ENCODE data around the gene SLF2. TPM values are rescaled to one million over a fixed set of nuclear protein-coding genes. Genes with fewer than 3 reads are reported as not detected.

Gene SLF2
- total RNA-seq, 1 donor, result 39.1 TPM

GRCh38 chr10:100886091-100886490, 26.7 kb upstream of the SLF2 start:
- no peak for TF ChIP-seq CTCF (IDR thresholded peaks at IDR 0.05; ENCODE audit: extremely low read depth, low read depth, low read length)
- Histone ChIP-seq H3K4me2 (ENCODE audit: insufficient read depth, low read length) (no peak overlapping the region), H3K27me3 (ENCODE audit: insufficient read depth, low read length) (no peaks in the 10 kb centered on the region), H2AFZ (ENCODE audit: low read length) (no peak overlapping the region), H3K9me3 (ENCODE audit: low read depth, low read length) (no peaks in the 10 kb centered on the region), H4K20me1 (ENCODE audit: insufficient read depth, low read length) (no peaks in the 10 kb centered on the region), H3K79me2 (ENCODE audit: insufficient read depth, low read length) (no peaks in the 10 kb centered on the region), H3K4me3 (ENCODE audit: insufficient read depth, low read length) (no peak overlapping the region), H3K36me3 (ENCODE audit: insufficient read depth, low read length) (no peaks in the 10 kb centered on the region), H3K27ac (ENCODE audit: low read depth, low read length) (no peak overlapping the region), H3K4me1 (ENCODE audit: insufficient read depth, low read length) (peaks cover 35% of the 10 kb centered on the region)
- no peak for DNase-seq (ENCODE audit: insufficient read length, low spot score, missing footprints)

GRCh38 chr10:100886521-100886920, 26.2 kb upstream of the SLF2 start:
- Histone ChIP-seq H3K9me3 (ENCODE audit: low read depth, low read length) (no peaks in the 10 kb centered on the region), H3K4me2 (ENCODE audit: insufficient read depth, low read length) (no peak overlapping the region), H3K79me2 (ENCODE audit: insufficient read depth, low read length) (no peaks in the 10 kb centered on the region), H2AFZ (ENCODE audit: low read length) (no peak overlapping the region), H3K27me3 (ENCODE audit: insufficient read depth, low read length) (no peaks in the 10 kb centered on the region), H3K36me3 (ENCODE audit: insufficient read depth, low read length) (no peaks in the 10 kb centered on the region), H4K20me1 (ENCODE audit: insufficient read depth, low read length) (no peaks in the 10 kb centered on the region), H3K27ac (ENCODE audit: low read depth, low read length) (no peak overlapping the region), H3K4me3 (ENCODE audit: insufficient read depth, low read length) (no peak overlapping the region), H3K4me1 (ENCODE audit: insufficient read depth, low read length) (peaks cover 40% of the 10 kb centered on the region)
- no peak for DNase-seq (ENCODE audit: insufficient read length, low spot score, missing footprints)
- no peak for TF ChIP-seq CTCF (IDR thresholded peaks at IDR 0.05; ENCODE audit: extremely low read depth, low read depth, low read length)

GRCh38 chr10:100886963-100887362, 25.8 kb upstream of the SLF2 start:
- Histone ChIP-seq H2AFZ (ENCODE audit: low read length) (no peak overlapping the region), H3K27me3 (ENCODE audit: insufficient read depth, low read length) (no peaks in the 10 kb centered on the region), H3K4me2 (ENCODE audit: insufficient read depth, low read length) (no peak overlapping the region)

GRCh38 chr10:100887761-100888296, 24.9 kb upstream of the SLF2 start:
- Histone ChIP-seq H4K20me1 (ENCODE audit: insufficient read depth, low read length) (no peaks in the 10 kb centered on the region), H3K27ac (ENCODE audit: low read depth, low read length) (no peak overlapping the region), H3K79me2 (ENCODE audit: insufficient read depth, low read length) (no peaks in the 10 kb centered on the region), H3K4me3 (ENCODE audit: insufficient read depth, low read length) (no peak overlapping the region), H3K36me3 (ENCODE audit: insufficient read depth, low read length) (no peaks in the 10 kb centered on the region), H3K27me3 (ENCODE audit: insufficient read depth, low read length) (no peaks in the 10 kb centered on the region), H3K9me3 (ENCODE audit: low read depth, low read length) (no peaks in the 10 kb centered on the region), H2AFZ (ENCODE audit: low read length) (no peak overlapping the region), H3K4me2 (ENCODE audit: insufficient read depth, low read length) (no peak overlapping the region), H3K4me1 (ENCODE audit: insufficient read depth, low read length) (peaks cover 28% of the 10 kb centered on the region)
- TF ChIP-seq CTCF (IDR thresholded peaks at IDR 0.05; ENCODE audit: extremely low read depth, low read depth, low read length), result no peak
- DNase-seq (ENCODE audit: insufficient read length, low spot score, missing footprints), result no peak

More at GRCh38 chr10:100886963-100887362, 25.8 kb upstream of the SLF2 start:
- H3K79me2 ChIP-seq (ENCODE audit: insufficient read depth, low read length), result no peaks in the 10 kb centered on the region
- H4K20me1 ChIP-seq (ENCODE audit: insufficient read depth, low read length), result no peaks in the 10 kb centered on the region
- peaks cover 37% of the 10 kb centered on the region for H3K4me1 ChIP-seq (ENCODE audit: insufficient read depth, low read length)
- no peak overlapping the region for H3K27ac ChIP-seq (ENCODE audit: low read depth, low read length)
- DNase-seq (ENCODE audit: insufficient read length, low spot score, missing footprints), result no peak
- no peak overlapping the region for H3K4me3 ChIP-seq (ENCODE audit: insufficient read depth, low read length)
- H3K36me3 ChIP-seq (ENCODE audit: insufficient read depth, low read length), result no peaks in the 10 kb centered on the region
- TF ChIP-seq CTCF (IDR thresholded peaks at IDR 0.05; ENCODE audit: extremely low read depth, low read depth, low read length), result no peak
- H3K9me3 ChIP-seq (ENCODE audit: low read depth, low read length), result no peaks in the 10 kb centered on the region

Data from osteoblast (primary cell).